HepG2 (cell line): ENCODE data around the gene BABAM1. TPM values are rescaled to one million over a fixed set of nuclear protein-coding genes. Genes with fewer than 3 reads are reported as not detected.

Experiments
- ATM ChIP-seq: fragments of 450-650 bp; IDR thresholded peaks from 2 replicates; pipeline ENCODE4 v1.7.1; 2017; ENCODE audit warnings: mild to moderate bottlenecking, borderline replicate concordance
- DDIT3 ChIP-seq: sonication (generic); formaldehyde crosslinking; IDR thresholded peaks from 2 replicates; pipeline ENCODE4 v1.4.0; 2020; ENCODE audit warnings: mild to moderate bottlenecking, missing genetic modification reagents
- DNMT1 ChIP-seq: sonication (generic); formaldehyde crosslinking; IDR thresholded peaks from 2 replicates; pipeline ENCODE4 v1.5.1; 2020; ENCODE audit warnings: mild to moderate bottlenecking, missing genetic modification reagents
- EEA1 ChIP-seq: sonication (generic); formaldehyde crosslinking; IDR thresholded peaks from 2 replicates; pipeline ENCODE4 v1.5.1; 2020; ENCODE audit warnings: mild to moderate bottlenecking, missing genetic modification reagents, borderline replicate concordance
- ELF1 ChIP-seq: sonication (generic); formaldehyde crosslinking; IDR thresholded peaks from 2 replicates; pipeline ENCODE4 v1.4.0; 2020; ENCODE audit warnings: missing genetic modification reagents
- JARID2 ChIP-seq: sonication (generic); formaldehyde crosslinking; IDR thresholded peaks from 2 replicates; pipeline ENCODE4 v1.8.1; 2023; ENCODE audit warnings: missing genetic modification reagents, inconsistent platforms; ENCODE audit not compliant: insufficient replicate concordance
- MAFK ChIP-seq, 2 experiments: IDR thresholded peaks in 1 of 2; conservative IDR thresholded peaks in 1 of 2; 2 replicates each; pipeline ENCODE4 v1.6.1; 2011; ENCODE audit warnings: improper control_type of control experiment in 2 of 2, low read length in 2 of 2
- NFIC ChIP-seq: IDR thresholded peaks from 2 replicates; pipeline ENCODE4 v1.6.1; 2012; ENCODE audit warnings: mild to moderate bottlenecking, low read length, inconsistent platforms
- NR1H2 ChIP-seq: sonication (generic); formaldehyde crosslinking; IDR thresholded peaks from 2 replicates; pipeline ENCODE4 v1.8.1; 2022; ENCODE audit warnings: low read depth, missing genetic modification reagents, borderline replicate concordance
- RARG ChIP-seq: sonication (generic); formaldehyde crosslinking; IDR thresholded peaks from 2 replicates; pipeline ENCODE4 v1.4.0; 2020; ENCODE audit warnings: low read depth, mild to moderate bottlenecking, missing genetic modification reagents
- SALL2 ChIP-seq: sonication (generic); formaldehyde crosslinking; IDR thresholded peaks from 2 replicates; pipeline ENCODE4 v1.8.1; 2023; ENCODE audit warnings: mild to moderate bottlenecking, missing genetic modification reagents, inconsistent platforms
- ZBTB7A ChIP-seq: sonication (generic); formaldehyde crosslinking; IDR thresholded peaks from 2 replicates; pipeline ENCODE4 v1.8.0; 2022; ENCODE audit warnings: mild to moderate bottlenecking, missing genetic modification reagents
- ZFP1 ChIP-seq: IDR thresholded peaks from 2 replicates; pipeline ENCODE4 v1.6.1; 2016
- ZNF17 ChIP-seq: sonication (generic); formaldehyde crosslinking; IDR thresholded peaks from 2 replicates; pipeline ENCODE4 v1.5.0; 2020; ENCODE audit warnings: mild to moderate bottlenecking, missing genetic modification reagents
- ZNF205 ChIP-seq: IDR thresholded peaks from 2 replicates; pipeline ENCODE4 v1.6.1; 2018; ENCODE audit warnings: missing biosample characterization, missing genetic modification reagents
- ZNF280B ChIP-seq: sonication (generic); formaldehyde crosslinking; IDR thresholded peaks from 2 replicates; pipeline ENCODE4 v1.5.0; 2020; ENCODE audit warnings: missing genetic modification reagents, mild to moderate bottlenecking, borderline replicate concordance
- ZNF281 ChIP-seq: sonication (generic); formaldehyde crosslinking; IDR thresholded peaks from 2 replicates; pipeline ENCODE4 v1.4.0; 2020; ENCODE audit warnings: missing genetic modification reagents, borderline replicate concordance
- ZNF326 ChIP-seq: sonication (generic); formaldehyde crosslinking; IDR thresholded peaks from 2 replicates; pipeline ENCODE4 v1.4.0; 2020; ENCODE audit warnings: missing genetic modification reagents, borderline replicate concordance
- ZNF567 ChIP-seq: sonication (generic); formaldehyde crosslinking; IDR thresholded peaks from 2 replicates; pipeline ENCODE4 v1.8.1; 2023; ENCODE audit warnings: mild to moderate bottlenecking, missing genetic modification reagents, borderline replicate concordance
- ZNF660 ChIP-seq: sonication (generic); formaldehyde crosslinking; IDR thresholded peaks from 2 replicates; pipeline ENCODE4 v1.5.1; 2020; ENCODE audit warnings: mild to moderate bottlenecking, low read depth, missing genetic modification reagents, borderline replicate concordance
- ZNF670 ChIP-seq: sonication (generic); formaldehyde crosslinking; IDR thresholded peaks from 2 replicates; pipeline ENCODE4 v1.8.0; 2022; ENCODE audit warnings: mild to moderate bottlenecking, missing genetic modification reagents, borderline replicate concordance
- ZNF672 ChIP-seq: sonication (generic); formaldehyde crosslinking; IDR thresholded peaks from 2 replicates; pipeline ENCODE4 v1.8.1; 2022; ENCODE audit warnings: missing genetic modification reagents
- ZZZ3 ChIP-seq: sonication (generic); formaldehyde crosslinking; IDR thresholded peaks from 2 replicates; pipeline ENCODE4 v1.4.0; 2020; ENCODE audit warnings: missing genetic modification reagents, mild to moderate bottlenecking, borderline replicate concordance
- polyA plus RNA-seq, 8 experiments: library from polyadenylated mRNA; depleted of rRNA in 3 of 8; stranded (reverse) in 7 of 8; unstranded in 1 of 8; fragments of >200 nt; fragmentation: Illumina TruSeq in 4 of 8; extraction: Trizol in 4 of 8; gene quantifications; 2 replicates each; pipeline versions ENCODE4 v1.2.1 to v1.2.3, GENCODE V29; 2011 to 2016; ENCODE audit warnings: low read depth in 4 of 8, missing spikeins in 1 of 8, mixed read lengths in 1 of 8; ENCODE audit not compliant: insufficient read depth in 1 of 8
- total RNA-seq, 5 experiments: library from RNA; depleted of rRNA; stranded (reverse); fragments of >200 nt; fragmentation: Illumina TruSeq; extraction: Trizol; gene quantifications; 2 replicates each; pipeline ENCODE4 v1.2.3, GENCODE V29; 2016; ENCODE audit warnings: low read depth in 1 of 5

BABAM1 gene
- total and polyA plus RNA-seq, 2 of the 13 experiments (the other 11 are each of a cell fraction or from before 2014, with no cell fraction given): 70.0 to 82.0 TPM

- TF ChIP-seq DDIT3 (CRISPR knock-in tag) (no peak), ZNF205 (CRISPR knock-in tag) (no peak; the same call in none of the 2 replicates), ZNF660 (CRISPR knock-in tag) (no peak), SALL2 (CRISPR knock-in tag) (no peak; the same call in 1 of the 2 replicates), RARG (CRISPR knock-in tag) (no peak), EEA1 (0 out of 2 replicates have a peak, but pooled peaks have one; percentile 79), MAFK (conservative IDR thresholded peaks at IDR 0.05 in 1 of 2, IDR thresholded peaks at IDR 0.05 in 1 of 2; ENCODE audit: low read length in 2 of 2) (no peak), ZNF326 (CRISPR knock-in tag) (no peak), ZZZ3 (CRISPR knock-in tag) (0 out of 2 replicates have a peak, but pooled peaks have one; percentile 53), NFIC (no peak), ELF1 (CRISPR knock-in tag) (peak; percentile 79), ZNF567 (CRISPR knock-in tag) (0 out of 2 replicates have a peak, but pooled peaks have one; percentile 52), ZNF670 (no peak), NR1H2 (CRISPR knock-in tag) (no peak), ATM (no peak), ZFP1 (CRISPR knock-in tag) (no peak), ZNF672 (no peak), ZNF281 (CRISPR knock-in tag) (peak; percentile 10; the same call in 1 of the 2 replicates), JARID2 (CRISPR knock-in tag) (peak; percentile 45), ZNF17 (no peak), DNMT1 (CRISPR knock-in tag) (0 out of 2 replicates have a peak, but pooled peaks have one; percentile 74), ZBTB7A (CRISPR knock-in tag) (no peak), ZNF280B (peak; percentile 10; the same call in 1 of the 2 replicates)
Measured at GRCh38 chr19:17226002-17226933, 41.0 kb upstream of the BABAM1 start, which contains the start of gene OCEL1 (continued).
